ENCODE measurements around the gene ADAMTSL3. TPM values are rescaled to one million over a fixed set of nuclear protein-coding genes. Genes with fewer than 3 reads are reported as not detected.

The ADAMTSL3 gene
- total and polyA plus RNA-seq, 2 of the 8 experiments (the other 6 are each of a cell fraction or from before 2014, with no cell fraction given) = 0.35 to 1.4 TPM

DNA sequence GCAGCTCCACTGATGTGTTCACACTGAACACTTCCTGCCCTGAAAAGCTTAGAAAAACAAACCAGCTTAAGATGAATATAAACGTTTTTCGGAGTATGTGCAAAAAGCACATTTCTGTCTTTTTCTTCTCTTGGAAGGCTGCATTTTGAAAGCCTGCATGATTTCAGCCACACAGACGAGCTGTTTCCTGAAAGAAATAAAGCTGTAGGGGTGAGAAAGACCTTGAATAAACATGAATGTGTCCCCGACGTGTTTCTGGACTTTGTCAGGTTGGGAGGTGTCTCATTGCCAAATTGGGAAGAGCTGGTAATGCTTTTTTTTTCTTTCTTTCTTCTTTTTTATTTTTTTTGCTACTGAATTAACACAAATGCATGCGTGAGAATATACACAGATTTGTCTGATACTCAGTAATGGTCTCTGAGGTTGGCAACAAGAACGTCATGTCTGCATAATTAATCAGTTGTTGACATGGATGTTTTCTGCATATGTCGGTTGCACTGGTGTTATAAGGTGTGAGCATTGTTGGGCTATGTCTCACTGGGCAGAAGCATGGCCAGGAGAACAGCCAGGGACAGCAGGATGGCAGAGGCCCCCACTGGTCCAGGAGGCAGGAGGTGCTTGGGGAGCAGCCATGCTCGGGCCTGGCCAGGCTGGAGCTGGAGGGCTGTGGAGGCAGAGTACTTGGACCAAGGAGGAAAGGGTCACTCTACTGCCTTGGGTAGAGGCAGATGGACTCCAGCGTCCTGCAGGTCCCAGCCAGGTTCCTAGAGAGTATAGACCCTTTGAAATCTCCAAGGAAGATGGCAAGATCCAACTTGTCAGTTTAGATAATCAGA is 39.0 kb downstream of the ADAMTSL3 start:
- WGBS, 2 experiments (ENCODE audit: extremely low coverage in 1 of 2, insufficient coverage in 1 of 2, insufficient read length in 1 of 2, insufficient replicate concordance in 2 of 2, low coverage in 1 of 2, low lambda C conversion rate in 2 of 2, missing lambda C conversion rate in 1 of 2) = 85% methylated on average over 10 of the region's 10 CpGs; no CpG with 5 or more reads in 1 of the 2 experiments
- no peak overlapping the region for H2BK20ac ChIP-seq (ENCODE audit: low read length)
- H4K8ac ChIP-seq (ENCODE audit: extremely low read depth, insufficient read depth, low read length) = no peak overlapping the region
- no peak overlapping the region for H3K23ac ChIP-seq (ENCODE audit: insufficient read length)
- peak overlapping the region; percentile 73 for H4K91ac ChIP-seq (replicated peaks; ENCODE audit: insufficient read length, low read length)
- no peak overlapping the region for H2BK120ac ChIP-seq (replicated peaks; ENCODE audit: low read depth, low read length)
- no peak overlapping the region for H2AK5ac ChIP-seq (ENCODE audit: low read depth, low read length)
- no peak overlapping the region for H3K4ac ChIP-seq (replicated peaks; ENCODE audit: insufficient read length, low read depth, low read length)
- peaks cover 0 to 2% of the 10 kb centered on the region in 2 experiments for H4K20me1 ChIP-seq (replicated peaks in 1 of 2; ENCODE audit: control insufficient read depth in 1 of 2, insufficient read depth in 2 of 2, low read length in 2 of 2)
- ChIA-PET POLR2A (ENCODE audit: partially characterized antibody) (interaction anchor here (0.6 kb wide), 1 partner anchor 86 kb away, joined by 3 read pairs; no protein-coding TSS in a partner anchor), CTCF (ENCODE audit: partially characterized antibody) (interaction anchor here (0.9 to 1.0 kb wide), 3 partner anchors 25 to 163 kb away, joined by 3 to 4 read pairs (median 3); no protein-coding TSS in a partner anchor)
- no peak overlapping the region for H2AFZ ChIP-seq (ENCODE audit: low read length)
- H3K79me2 ChIP-seq (ENCODE audit: control insufficient read depth in 1 of 2, insufficient read depth in 2 of 2, low read length in 2 of 2) = no peaks in the 10 kb centered on the region
- no peaks in the 10 kb centered on the region for H3K79me1 ChIP-seq (ENCODE audit: low read depth, low read length)
- H3K56ac ChIP-seq (replicated peaks; ENCODE audit: insufficient read length, low read depth, low read length) = no peak overlapping the region
- H3K18ac ChIP-seq (ENCODE audit: extremely low read depth, low read length) = no peak overlapping the region
- no peaks in the 10 kb centered on the region for H3K27me3 ChIP-seq (replicated peaks in 1 of 4; ENCODE audit: control insufficient read depth in 3 of 4, extremely low read depth in 1 of 4, insufficient read depth in 3 of 4, low read length in 3 of 4)
- no peak for TF ChIP-seq SP2 (IDR thresholded peaks at IDR 0.05; ENCODE audit: low read length)
- no peak overlapping the region for H3K9ac ChIP-seq (replicated peaks in 1 of 4; ENCODE audit: extremely low read depth in 1 of 4, low read depth in 3 of 4, low read length in 3 of 4)
- no peak overlapping the region for H2BK12ac ChIP-seq (ENCODE audit: low read depth, low read length)
- H3K14ac ChIP-seq (ENCODE audit: insufficient read length) = no peak overlapping the region
- H2BK15ac ChIP-seq (ENCODE audit: low read length) = peak overlapping the region; percentile 46; the same call in 1 of the 2 replicates
- FAIRE-seq (no peak), DNase-seq (ENCODE audit: low read depth in 1 of 2, low spot score in 2 of 2) (no peak)
- peaks cover 5% of the 10 kb centered on the region; the same call in 1 of the 2 replicates for H3K23me2 ChIP-seq (ENCODE audit: low read depth, low read length)
- no peak overlapping the region for H4K5ac ChIP-seq (ENCODE audit: insufficient read length, low read depth, low read length)
- H3K27ac ChIP-seq (ENCODE audit: low read depth, low read length) = no peak overlapping the region
- H2BK5ac ChIP-seq (ENCODE audit: low read depth, low read length) = no peak overlapping the region
- no peaks in the 10 kb centered on the region for H3K36me3 ChIP-seq (ENCODE audit: control insufficient read depth in 2 of 4, insufficient read depth in 4 of 4, low read length in 3 of 4)
- H3K4me3 ChIP-seq (ENCODE audit: extremely low read depth in 1 of 4, insufficient read depth in 2 of 4, low read depth in 3 of 4, low read length in 4 of 4) = no peak overlapping the region
- no peaks in the 10 kb centered on the region for H3K9me3 ChIP-seq (ENCODE audit: insufficient read depth in 2 of 2, low read depth in 1 of 2, low read length in 1 of 2)
- no peak overlapping the region for H3K4me2 ChIP-seq (ENCODE audit: insufficient read depth in 1 of 2, low read depth in 2 of 2, low read length in 2 of 2)
- peaks cover 3 to 14% (median 6%) of the 10 kb centered on the region in 4 experiments; a peak in 6 of 7 replicates for H3K4me1 ChIP-seq (replicated peaks in 1 of 4; ENCODE audit: control insufficient read depth in 3 of 4, insufficient read depth in 4 of 4, low read length in 3 of 4)
